SIG-M5 (cell line): ENCODE results near the gene STAG1.
"Not testable (repeated sequence)": the region's sequence is repeated elsewhere in the genome, so short reads cannot be mapped to it uniquely, and the experiment has no call there.

Experiments
- DNase-seq: peaks from one replicate; lab custom pipeline; 2025; lab: John Stamatoyannopoulos, UW

STAG1 gene

GRCh38 chr3:136645915-136646314, 106.3 kb downstream of the STAG1 start:
- no peak for DNase-seq

- no peak for DNase-seq
These were observed 108.0 kb downstream of the STAG1 start for GRCh38 chr3:136644212-136644611.

- not testable (repeated sequence) for DNase-seq
These were observed 108.8 kb downstream of the STAG1 start for GRCh38 chr3:136643380-136643779.

- no peak for DNase-seq
These were observed 109.5 kb downstream of the STAG1 start for GRCh38 chr3:136642711-136643110.

GRCh38 chr3:136639069-136639468, 113.1 kb downstream of the STAG1 start:
- DNase-seq: no peak

GRCh38 chr3:136637176-136637575, 115.0 kb downstream of the STAG1 start:
- no peak for DNase-seq

GRCh38 chr3:136634821-136635220, 117.4 kb downstream of the STAG1 start:
- DNase-seq: no peak

GRCh38 chr3:136632625-136633081, 119.5 kb downstream of the STAG1 start:
- DNase-seq: no peak

- no peak for DNase-seq
These were observed 120.8 kb downstream of the STAG1 start for GRCh38 chr3:136631424-136631823.

GRCh38 chr3:136630915-136631314, 121.3 kb downstream of the STAG1 start:
- DNase-seq: no peak

- no peak for DNase-seq
These were observed 125.7 kb downstream of the STAG1 start for GRCh38 chr3:136626493-136626892.

GRCh38 chr3:136624894-136625815, 127.0 kb downstream of the STAG1 start:
- no peak for DNase-seq

GRCh38 chr3:136624371-136624770, 127.8 kb downstream of the STAG1 start:
- DNase-seq: no peak

GRCh38 chr3:136621628-136622027, 130.6 kb downstream of the STAG1 start:
- no peak for DNase-seq

- DNase-seq: no peak
These were observed 131.7 kb downstream of the STAG1 start for GRCh38 chr3:136620436-136620835.

GRCh38 chr3:136617969-136618525, 134.1 kb downstream of the STAG1 start:
- not testable (repeated sequence) for DNase-seq

- DNase-seq: no peak
These were observed 135.0 kb downstream of the STAG1 start for GRCh38 chr3:136617198-136617597.

GRCh38 chr3:136612512-136612911, 139.7 kb downstream of the STAG1 start:
- no peak for DNase-seq

GRCh38 chr3:136606990-136607389, 145.2 kb downstream of the STAG1 start:
- DNase-seq: no peak

- not testable (repeated sequence) for DNase-seq
These were observed 146.0 kb downstream of the STAG1 start for GRCh38 chr3:136606216-136606615.

- no peak for DNase-seq
These were observed 147.2 kb downstream of the STAG1 start for GRCh38 chr3:136604961-136605360.

GRCh38 chr3:136602818-136603217, 149.4 kb downstream of the STAG1 start:
- no peak for DNase-seq
